SK-N-SH (cell line): Measurements from ENCODE around the gene ETFDH. TPM values are rescaled to one million over a fixed set of nuclear protein-coding genes. Genes with fewer than 3 reads are reported as not detected.

Source experiments
- CTCF ChIA-PET: fragments of 300-600, 350-600 bp; formaldehyde crosslinking; extraction: SDS; loops from one replicate; lab custom pipeline; 2021; lab: Yijun Ruan, JAX
- POLR2A ChIA-PET: fragments of 350-600 bp; sonication (Branson Sonifier 250); formaldehyde crosslinking; extraction: SDS; loops from one replicate; lab custom pipeline; 2020; ENCODE audit warnings: antibody characterized with exemption, inconsistent platforms; lab: Yijun Ruan, JAX
- DNase-seq: peaks from one replicate; pipeline ENCODE4 v3.0.0; 2012
- H2AFZ ChIP-seq: fragments of 200-600 bp; sonication (generic); 2 replicates; pipeline ENCODE4 v1.8.1; 2016; ENCODE audit warnings: antibody characterized with exemption, mild to moderate bottlenecking, low read depth
- H3F3A ChIP-seq: fragments of 200-600 bp; sonication (generic); replicated peaks from 2 replicates; pipeline ENCODE3; 2016; ENCODE audit warnings: antibody characterized with exemption, mild to moderate bottlenecking; ENCODE audit not compliant: insufficient read depth
- H3K27ac ChIP-seq, 2 experiments: fragments of 200-500 bp in 1 of 2; fragments of 200-600 bp in 1 of 2; sonication (Bioruptor generic) in 1 of 2; sonication (generic), shearing (Covaris generic) in 1 of 2; 2 replicates each; pipeline versions ENCODE4 v1.5.1 to v1.6.1; 2014 to 2016; ENCODE audit warnings: low read depth in 2 of 2, inconsistent platforms in 1 of 2, low read length in 1 of 2, mild to moderate bottlenecking in 1 of 2, mixed read lengths in 1 of 2
- H3K27me3 ChIP-seq: fragments of 200-600 bp; sonication (generic), shearing (Covaris generic); 2 replicates; pipeline ENCODE4 v1.6.1; 2016; ENCODE audit warnings: mixed run types; ENCODE audit not compliant: insufficient read depth
- H3K36me3 ChIP-seq, 2 experiments: fragments of 200-500 bp in 1 of 2; fragments of 200-600 bp in 1 of 2; sonication (Bioruptor generic) in 1 of 2; sonication (generic) in 1 of 2; replicated peaks in 1 of 2; 2 replicates each; pipeline versions ENCODE3 to v1.5.1; 2014 to 2016; ENCODE audit warnings: low read length in 1 of 2, mild to moderate bottlenecking in 1 of 2; ENCODE audit not compliant: insufficient read depth in 2 of 2, control insufficient read depth in 1 of 2
- H3K4me1 ChIP-seq, 2 experiments: fragments of 200-500 bp in 1 of 2; fragments of 200-600 bp in 1 of 2; sonication (Bioruptor generic) in 1 of 2; sonication (generic), shearing (Covaris generic) in 1 of 2; 2 replicates each; pipeline versions ENCODE4 v1.5.1 to v1.6.1; 2014 to 2016; ENCODE audit warnings: low read depth in 1 of 2, low read length in 1 of 2, mixed run types in 1 of 2; ENCODE audit not compliant: insufficient read depth in 2 of 2, control insufficient read depth in 1 of 2
- H3K4me2 ChIP-seq: fragments of 200-600 bp; sonication (generic), shearing (Covaris generic); 2 replicates; pipeline ENCODE4 v1.6.1; 2017; ENCODE audit warnings: mixed run types
- H3K4me3 ChIP-seq, 2 experiments: fragments of 200-500 bp in 1 of 2; fragments of 200-600 bp in 1 of 2; sonication (Bioruptor generic) in 1 of 2; sonication (generic), shearing (Covaris generic) in 1 of 2; 2 replicates each; pipeline versions ENCODE4 v1.5.1 to v1.8.1; 2014 to 2016; ENCODE audit warnings: low read depth in 2 of 2, inconsistent platforms in 1 of 2, low read length in 1 of 2, mild to moderate bottlenecking in 1 of 2, mixed read lengths in 1 of 2, moderate library complexity in 1 of 2
- H3K79me2 ChIP-seq: fragments of 200-600 bp; sonication (generic); 2 replicates; pipeline ENCODE4 v1.8.1; 2017; ENCODE audit warnings: mild to moderate bottlenecking; ENCODE audit not compliant: insufficient read depth
- H3K9ac ChIP-seq: fragments of 200-600 bp; sonication (generic); 2 replicates; pipeline ENCODE4 v1.6.1; 2017; ENCODE audit warnings: mixed run types
- H3K9me2 ChIP-seq: fragments of 200-600 bp; sonication (generic); 2 replicates; pipeline ENCODE4 v1.6.1; 2017; ENCODE audit warnings: mixed run types
- H3K9me3 ChIP-seq: fragments of 200-600 bp; sonication (generic); 2 replicates; pipeline ENCODE4 v1.6.1; 2017; ENCODE audit warnings: mixed run types, mild to moderate bottlenecking, moderate library complexity
- H4K20me1 ChIP-seq: fragments of 200-600 bp; sonication (generic); 2 replicates; pipeline ENCODE4 v1.6.1; 2017; ENCODE audit warnings: mild to moderate bottlenecking, mixed run types; ENCODE audit not compliant: insufficient read depth
- CHD2 ChIP-seq: fragments of 150-350 bp; IDR thresholded peaks from 2 replicates; pipeline ENCODE4 v1.6.1; 2018; ENCODE audit warnings: low read length; ENCODE audit not compliant: partially characterized antibody
- CTCF ChIP-seq: fragments of 200-600 bp; sonication (generic); IDR thresholded peaks from 2 replicates; pipeline ENCODE4 v1.6.1; 2017; ENCODE audit warnings: antibody characterized with exemption, mild to moderate bottlenecking, moderate library complexity
- EP300 ChIP-seq, 2 experiments: IDR thresholded peaks; 2 replicates each; pipeline versions ENCODE4 v1.4.0 to v1.6.1; 2012; ENCODE audit warnings: borderline replicate concordance in 1 of 2, low read depth in 1 of 2, low read length in 1 of 2
- IRF3 ChIP-seq: fragments of 150-350 bp; IDR thresholded peaks from 2 replicates; pipeline ENCODE4 v1.6.1; 2016; ENCODE audit warnings: mild to moderate bottlenecking, low read depth, low read length
- JUND ChIP-seq: IDR thresholded peaks from 2 replicates; pipeline ENCODE4 v1.4.0; 2012
- MEF2A ChIP-seq: IDR thresholded peaks from 2 replicates; pipeline ENCODE4 v1.4.0; 2012; ENCODE audit warnings: low read depth, borderline replicate concordance
- NFIC ChIP-seq: IDR thresholded peaks from 2 replicates; pipeline ENCODE4 v1.4.0; 2012; ENCODE audit warnings: borderline replicate concordance
- RAD21 ChIP-seq: IDR thresholded peaks from 2 replicates; pipeline ENCODE4 v1.6.1; 2012; ENCODE audit warnings: mild to moderate bottlenecking, low read length
- RCOR1 ChIP-seq: fragments of 150-350 bp; IDR thresholded peaks from 2 replicates; pipeline ENCODE4 v1.6.1; 2017; ENCODE audit warnings: antibody characterized with exemption, low read length
- SMC3 ChIP-seq: IDR thresholded peaks from 2 replicates; pipeline ENCODE4 v1.6.1; 2012; ENCODE audit warnings: low read depth, low read length, improper control_type of control experiment
- WGBS: methylation state at CpG from one replicate; pipeline ENCODE4 v1.1.6; 2017; ENCODE audit warnings: low lambda C conversion rate; 5-methylcytosine and 5-hydroxymethylcytosine counted together
- polyA plus RNA-seq, 3 experiments: library from polyadenylated mRNA; depleted of rRNA; stranded (reverse); fragments of >200 nt; gene quantifications; 2 replicates each; pipeline ENCODE4 v1.2.3, GENCODE V29; 2012
- TF ChIP-seq, protein P1 (sequence below): IDR thresholded peaks from 2 replicates; pipeline ENCODE4; 2012
- TF ChIP-seq, protein P2 (sequence below): fragments of 150-350 bp; IDR thresholded peaks from 2 replicates; pipeline ENCODE4 v1.6.1; 2017; ENCODE audit warnings: antibody characterized with exemption, low read length, low read depth, borderline replicate concordance

ETFDH gene
- polyA plus RNA-seq, 1 of the 3 experiments (the other 2 are of a cell fraction), result 12.1 TPM

DNA sequence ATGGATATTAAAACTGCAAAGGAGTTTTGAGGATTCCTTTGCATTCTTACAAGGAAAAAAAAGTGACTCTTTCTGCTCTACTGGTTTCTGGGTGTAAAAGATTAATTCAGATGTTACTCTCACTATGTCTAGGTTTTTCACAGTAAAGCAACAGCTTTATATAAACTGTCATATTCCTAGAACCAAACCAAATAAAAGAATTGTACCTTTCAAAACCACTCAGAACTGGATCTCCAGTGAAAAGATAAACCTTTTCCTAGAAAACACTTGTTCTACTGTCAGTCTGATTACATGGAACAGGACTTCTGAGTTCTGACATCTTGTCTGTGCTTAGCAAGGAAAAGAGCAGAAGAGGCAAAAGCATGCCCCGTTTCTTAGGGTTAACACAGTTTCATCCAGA, 56.1 kb downstream of the ETFDH start:
- CTCF ChIA-PET, result interaction anchor here (1.0 to 1.6 kb wide), 5 partner anchors 34 to 727 kb away, joined by 3 to 4 read pairs (median 4); no protein-coding TSS in a partner anchor
- WGBS, result 79% methylated on average over 1 of the region's 1 CpG
- no peak overlapping the region for H2AFZ ChIP-seq

More for the DNA sequence above, 56.1 kb downstream of the ETFDH start:
- Histone ChIP-seq H3K36me3 (no peaks in the 10 kb centered on the region), H4K20me1 (no peaks in the 10 kb centered on the region), H3K9me3 (no peaks in the 10 kb centered on the region), H3K4me1 (no peaks in the 10 kb centered on the region), H3K4me3 (no peak overlapping the region), H3F3A (peaks cover 5% of the 10 kb centered on the region), H3K27ac (no peak overlapping the region), H3K9me2 (no peaks in the 10 kb centered on the region), H3K79me2 (no peaks in the 10 kb centered on the region), H3K4me2 (no peak overlapping the region)
- no peak for DNase-seq
- POLR2A ChIA-PET, result no interaction called here
- TF ChIP-seq SMC3 (no peak), EP300 (IDR thresholded peaks at IDR 0.05; ENCODE audit: borderline replicate concordance in 1 of 2, low read depth in 1 of 2, low read length in 1 of 2) (no peak), RCOR1 (no peak), MEF2A (no peak), RAD21 (no peak), IRF3 (no peak), NFIC (no peak), JUND (no peak), CHD2 (no peak), CTCF (no peak)
- TF ChIP-seq, protein P1, sequence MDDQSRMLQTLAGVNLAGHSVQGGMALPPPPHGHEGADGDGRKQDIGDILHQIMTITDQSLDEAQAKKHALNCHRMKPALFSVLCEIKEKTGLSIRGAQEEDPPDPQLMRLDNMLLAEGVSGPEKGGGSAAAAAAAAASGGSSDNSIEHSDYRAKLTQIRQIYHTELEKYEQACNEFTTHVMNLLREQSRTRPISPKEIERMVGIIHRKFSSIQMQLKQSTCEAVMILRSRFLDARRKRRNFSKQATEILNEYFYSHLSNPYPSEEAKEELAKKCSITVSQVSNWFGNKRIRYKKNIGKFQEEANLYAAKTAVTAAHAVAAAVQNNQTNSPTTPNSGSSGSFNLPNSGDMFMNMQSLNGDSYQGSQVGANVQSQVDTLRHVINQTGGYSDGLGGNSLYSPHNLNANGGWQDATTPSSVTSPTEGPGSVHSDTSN, result no peak
- TF ChIP-seq, protein P2, sequence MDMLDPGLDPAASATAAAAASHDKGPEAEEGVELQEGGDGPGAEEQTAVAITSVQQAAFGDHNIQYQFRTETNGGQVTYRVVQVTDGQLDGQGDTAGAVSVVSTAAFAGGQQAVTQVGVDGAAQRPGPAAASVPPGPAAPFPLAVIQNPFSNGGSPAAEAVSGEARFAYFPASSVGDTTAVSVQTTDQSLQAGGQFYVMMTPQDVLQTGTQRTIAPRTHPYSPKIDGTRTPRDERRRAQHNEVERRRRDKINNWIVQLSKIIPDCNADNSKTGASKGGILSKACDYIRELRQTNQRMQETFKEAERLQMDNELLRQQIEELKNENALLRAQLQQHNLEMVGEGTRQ, result no peak
- TF ChIP-seq, all 33 proteins: peak for 0
- Histone ChIP-seq H3K27me3 (no peaks in the 10 kb centered on the region), H3K9ac (no peak overlapping the region)
